Stimulated activated CD4-positive, alpha-beta T cell treated with anti-CD3 and anti-CD28 coated beads, Interleukin-2, amount 100 ng/mL, for 4 hours (primary cell): Measurements from ENCODE around the gene METAP2.
"Not testable (repeated sequence)": the region's sequence is repeated elsewhere in the genome, so short reads cannot be mapped to it uniquely, and the experiment has no call there.

Source experiments
- DNase-seq: peaks from one replicate; pipeline ENCODE4 v3.0.0-alpha.2; 2020; ENCODE audit warnings: low read depth

The METAP2 gene

DNA sequence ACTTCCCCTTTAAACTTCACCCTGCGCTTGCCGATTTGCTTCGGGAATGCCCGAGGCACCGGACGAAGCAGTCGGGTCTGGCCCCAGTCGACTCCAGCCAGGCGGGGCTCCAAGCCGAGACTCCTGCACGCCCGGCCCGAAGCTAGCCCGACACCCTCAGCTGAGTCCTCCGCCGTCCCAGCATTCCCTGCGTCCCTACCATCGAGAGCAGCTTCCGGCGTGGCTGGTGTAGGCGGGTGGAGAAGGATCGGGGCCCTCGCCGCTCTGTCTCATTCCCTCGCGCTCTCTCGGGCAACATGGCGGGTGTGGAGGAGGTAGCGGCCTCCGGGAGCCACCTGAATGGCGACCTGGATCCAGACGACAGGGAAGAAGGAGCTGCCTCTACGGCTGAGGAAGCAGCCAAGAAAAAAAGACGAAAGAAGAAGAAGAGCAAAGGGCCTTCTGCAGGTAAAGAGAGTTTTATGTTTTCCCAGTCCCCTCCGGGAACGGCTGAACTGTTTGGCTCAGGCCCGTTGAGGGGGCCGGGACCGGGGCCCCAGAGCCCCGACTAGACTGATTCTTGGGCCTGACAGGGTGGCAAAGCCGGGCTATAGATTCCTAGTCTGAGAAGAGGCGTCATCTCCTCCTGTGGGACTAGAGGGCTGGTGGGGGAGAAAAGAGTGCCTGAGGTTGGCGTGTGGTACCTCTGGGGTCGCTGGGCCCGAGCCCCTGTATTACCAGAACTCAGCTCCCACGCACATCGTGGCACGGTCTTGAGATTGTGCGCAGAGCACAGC is at the start of gene METAP2:
Gene METAP2 (plus strand): TSS at position 269 of the 776 bp plus-strand sequence. CDS start 28 bp downstream, at position 297.
- peak; percentile 90 for DNase-seq

DNA sequence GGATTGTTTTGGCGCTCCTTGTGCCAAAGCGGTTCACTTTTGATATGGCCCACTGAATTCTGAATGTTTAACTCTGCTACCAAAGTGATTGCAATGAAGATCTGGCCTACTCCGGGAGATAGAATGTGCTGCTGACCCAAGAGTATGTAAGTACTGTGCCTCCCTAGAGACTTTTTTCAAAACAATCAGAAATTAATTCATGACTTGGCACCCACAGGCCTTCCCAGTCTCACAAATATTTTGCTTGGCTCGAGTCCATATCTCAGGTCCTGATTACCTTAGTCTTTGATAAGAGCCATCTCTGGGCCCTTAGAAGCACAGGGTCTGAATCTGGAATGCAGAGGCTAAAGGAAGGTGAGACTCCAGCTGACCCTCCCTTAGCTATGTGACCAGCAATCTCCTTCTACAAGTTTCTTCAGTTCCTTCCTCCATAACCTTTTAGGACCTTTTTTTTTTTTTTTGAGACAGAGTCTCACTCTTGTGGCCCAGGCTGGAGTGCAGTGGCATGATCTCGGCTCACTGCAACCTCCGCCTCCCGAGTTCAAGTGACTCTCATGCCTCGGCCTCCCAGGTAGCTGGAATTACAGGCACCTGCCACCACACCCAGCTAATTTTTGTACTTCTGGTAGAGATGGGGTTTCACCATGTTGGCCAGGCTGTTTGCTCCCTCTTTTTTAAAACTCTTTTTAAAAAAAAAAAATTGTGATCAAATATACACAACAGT is 49.5 kb upstream of the METAP2 start:
- no peak for DNase-seq

DNA sequence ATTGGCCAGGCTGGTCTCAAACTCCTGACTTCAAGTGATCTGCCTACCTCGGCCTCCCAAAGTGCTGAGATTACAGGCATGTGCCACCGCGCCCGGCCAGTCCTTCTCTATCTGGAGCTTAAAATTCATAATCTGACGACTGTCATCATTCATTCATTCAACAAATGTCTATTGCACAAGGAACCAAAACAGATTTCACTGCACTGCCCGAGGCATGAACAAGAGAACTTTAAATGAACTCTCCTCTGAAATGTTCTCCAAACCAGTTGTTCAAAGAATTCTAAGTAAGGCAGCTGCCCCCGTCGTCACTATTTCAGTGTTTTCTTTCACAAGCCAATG is 44.8 kb upstream of the METAP2 start:
- DNase-seq = no peak

DNA sequence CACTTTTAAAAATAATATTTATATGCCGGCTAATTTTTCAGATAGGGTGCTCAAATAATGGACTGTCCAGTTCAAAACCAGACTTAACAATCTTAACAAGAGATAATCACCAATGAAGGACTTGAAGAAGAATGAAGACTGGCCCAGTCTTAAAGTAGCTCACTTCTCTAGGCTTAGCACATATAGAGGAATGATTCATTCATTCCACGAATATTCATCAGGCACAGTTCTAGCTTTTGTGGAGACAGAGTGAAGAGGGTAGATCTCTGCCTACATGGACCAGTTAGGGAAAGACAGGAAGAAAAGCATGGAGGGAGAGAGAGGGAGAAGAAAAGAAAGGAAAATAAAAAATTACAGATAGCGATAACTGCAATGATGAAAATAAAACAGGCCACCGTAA is 42.8 kb upstream of the METAP2 start:
- DNase-seq = no peak

DNA sequence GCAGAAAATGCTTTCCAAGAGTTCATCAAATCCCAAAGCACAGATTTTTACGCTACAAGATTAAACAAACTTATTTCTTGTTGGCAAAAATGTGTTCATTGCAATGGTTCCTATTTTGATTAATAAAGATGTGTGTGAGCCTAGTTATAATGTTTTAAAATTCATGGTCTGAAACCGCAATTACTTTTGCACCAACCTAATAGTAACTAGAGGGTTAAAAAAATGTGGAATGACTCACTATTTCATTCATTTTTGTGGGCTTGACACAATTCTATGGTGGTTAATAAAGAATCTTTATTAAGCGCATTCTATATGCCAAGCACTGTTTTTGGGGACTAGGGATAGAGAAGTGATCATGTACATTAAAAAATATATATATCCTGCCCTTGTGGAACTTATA is 38.6 kb upstream of the METAP2 start:
- no peak for DNase-seq

DNA sequence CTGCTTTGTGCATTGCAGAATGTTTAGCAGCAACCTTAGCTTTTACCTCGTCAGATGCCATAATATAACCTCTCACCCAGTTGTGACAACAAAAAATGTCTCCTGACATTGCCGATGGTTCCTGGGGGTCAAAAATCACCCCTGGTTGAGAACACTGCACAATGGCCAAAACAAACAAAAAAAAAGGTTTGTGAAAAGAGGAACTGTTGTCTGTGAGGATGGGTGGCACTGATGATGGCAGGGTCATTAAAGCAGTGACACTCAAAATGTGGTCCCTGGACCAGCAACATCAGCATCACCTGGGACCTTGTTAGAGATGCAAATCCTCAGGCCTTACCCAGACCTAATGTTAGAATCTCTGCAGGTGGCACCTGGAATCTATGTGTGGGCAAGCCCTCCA is 36.4 kb upstream of the METAP2 start:
- DNase-seq = no peak

DNA sequence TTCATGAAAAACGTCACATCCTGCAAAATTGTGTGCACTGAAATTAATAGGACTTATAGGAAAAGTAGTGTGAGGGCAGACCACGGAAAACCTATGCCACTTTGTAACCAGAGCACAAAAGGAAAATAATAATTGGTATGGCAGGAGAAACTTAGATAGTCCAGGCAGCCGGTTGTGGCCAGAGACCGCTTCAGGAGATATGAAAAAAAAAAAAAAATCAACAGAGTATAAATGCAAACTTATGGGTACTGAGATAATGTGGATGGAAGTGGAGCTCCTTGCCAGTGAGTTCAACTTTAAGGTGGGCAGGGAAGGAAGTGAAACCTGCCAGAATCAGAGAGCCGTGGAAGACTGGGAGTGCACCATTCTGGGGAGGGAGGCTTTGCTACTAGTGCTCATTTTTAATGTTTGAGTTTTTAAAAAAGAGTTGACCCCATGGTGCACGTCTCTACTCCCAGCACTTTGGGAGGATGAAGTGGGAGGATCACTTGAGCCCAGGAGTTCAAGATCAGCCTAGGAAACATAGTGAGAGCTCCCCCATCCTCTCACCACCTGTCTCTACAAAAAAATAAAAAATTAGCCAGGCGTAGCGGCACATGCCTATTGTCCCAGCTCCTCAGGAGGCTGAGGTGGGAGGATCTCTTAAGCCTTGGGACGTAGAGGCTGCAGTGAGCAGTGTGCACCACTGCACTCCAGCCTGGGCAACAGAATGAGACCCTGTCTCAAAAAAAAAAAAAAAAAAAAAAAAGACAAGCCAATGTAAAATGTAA is 34.3 kb upstream of the METAP2 start:
- DNase-seq = no peak

DNA sequence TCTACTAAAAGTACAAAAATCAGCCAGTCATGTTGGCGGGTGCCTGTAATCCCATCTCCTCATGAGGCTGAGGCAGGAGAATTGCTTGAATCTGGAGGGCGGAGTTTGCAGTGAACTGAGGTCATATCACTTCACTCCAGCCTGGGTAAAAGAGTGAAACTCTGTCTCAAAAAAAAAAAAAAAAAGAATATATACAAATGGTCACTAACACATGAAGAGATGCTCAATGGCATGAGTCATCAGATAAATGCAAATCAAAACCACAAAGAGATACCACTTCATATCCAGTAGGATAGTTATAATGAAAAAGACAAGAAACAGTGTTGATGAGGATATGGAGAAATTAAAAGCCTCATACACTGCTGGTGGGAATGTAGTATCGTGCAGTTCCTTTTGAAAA is 33.6 kb upstream of the METAP2 start:
- no peak for DNase-seq

DNA sequence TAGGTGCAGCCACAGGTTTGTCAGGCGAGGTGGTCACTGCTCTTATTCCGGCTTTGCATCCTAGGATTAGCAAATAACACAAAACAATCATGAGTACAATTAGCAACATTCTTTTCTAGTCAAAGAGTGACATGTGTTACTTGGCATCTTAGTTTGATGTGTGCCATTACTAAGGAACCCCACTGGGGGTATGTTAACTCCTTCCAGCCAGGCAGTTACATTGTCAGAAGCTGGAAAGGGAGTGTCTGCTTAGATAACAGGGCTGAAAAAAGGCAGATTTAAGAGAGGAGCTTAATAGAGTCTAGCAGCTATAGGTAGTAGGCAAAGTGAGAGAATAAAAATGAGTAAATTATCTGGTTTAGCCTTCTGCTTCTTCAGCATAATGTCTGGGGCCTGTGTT is 30.5 kb upstream of the METAP2 start:
- no peak for DNase-seq

DNA sequence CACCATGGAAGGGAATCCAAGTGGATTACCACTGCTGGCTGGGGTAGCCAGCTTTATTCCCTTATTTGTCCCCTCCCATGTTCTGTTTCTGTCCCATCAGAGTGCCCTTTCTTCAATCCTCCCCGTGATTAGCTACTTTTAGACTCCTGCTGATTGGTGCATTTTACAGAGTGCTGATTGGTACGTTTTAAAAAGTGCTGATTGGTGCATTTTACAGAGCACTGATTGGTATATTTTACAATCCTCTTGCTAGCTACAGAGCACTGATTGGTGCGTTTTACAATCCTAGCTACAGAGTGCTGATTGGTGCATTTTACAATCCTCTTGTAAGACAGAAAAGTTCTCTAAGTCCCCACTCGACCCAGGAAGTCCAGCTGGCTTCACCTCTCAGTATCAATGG is 28.9 kb upstream of the METAP2 start:
- not testable (repeated sequence) for DNase-seq

DNA sequence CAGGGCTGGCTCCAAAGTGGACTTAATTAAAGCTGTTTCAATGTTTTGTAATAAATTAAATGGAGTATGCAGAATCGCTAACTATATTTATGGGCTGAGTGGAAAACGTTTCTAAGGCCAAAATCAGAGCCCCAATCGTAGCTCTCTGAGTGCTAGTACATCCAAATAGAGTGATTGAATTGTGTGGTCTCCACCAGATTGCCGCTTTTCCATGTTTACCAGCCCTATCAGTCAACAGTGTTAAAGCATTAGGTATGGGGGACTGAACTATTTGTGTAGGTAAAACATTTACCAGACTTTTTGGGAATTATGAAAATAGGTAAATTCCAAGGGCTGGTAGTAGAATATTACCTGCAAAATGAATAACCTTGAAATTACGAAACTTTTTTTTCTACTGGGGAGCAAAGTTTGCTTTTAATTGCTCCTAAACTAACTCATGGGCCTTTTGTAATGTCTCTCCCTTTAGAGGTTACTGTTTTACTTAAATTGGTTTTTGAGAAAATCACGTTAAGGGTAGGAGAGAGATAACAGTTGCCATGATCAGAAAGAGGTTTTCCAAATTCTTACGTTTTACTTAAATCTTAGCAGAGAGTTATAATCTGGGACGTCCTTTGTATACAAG is 28.0 kb upstream of the METAP2 start:
- no peak for DNase-seq

DNA sequence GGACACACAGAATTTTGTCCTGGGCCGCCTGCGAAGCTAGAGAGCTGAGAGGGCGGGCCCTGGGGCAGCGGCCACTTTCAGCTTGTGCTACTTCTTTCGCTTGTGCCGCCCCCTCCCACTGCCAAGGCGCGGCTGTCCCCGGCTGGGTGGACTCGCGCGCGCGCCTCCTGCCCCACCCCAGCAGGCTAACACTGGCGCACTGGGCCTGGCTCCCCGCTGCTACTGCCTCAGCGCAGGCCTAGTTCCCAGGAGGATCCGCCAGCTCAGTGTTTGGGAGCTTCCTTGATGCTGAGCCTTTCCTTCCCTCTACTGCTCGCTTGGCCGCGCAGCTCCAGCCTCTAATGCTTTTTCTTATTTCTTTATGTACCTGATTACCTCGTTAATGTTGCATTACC is 27.4 kb upstream of the METAP2 start:
- no peak for DNase-seq

DNA sequence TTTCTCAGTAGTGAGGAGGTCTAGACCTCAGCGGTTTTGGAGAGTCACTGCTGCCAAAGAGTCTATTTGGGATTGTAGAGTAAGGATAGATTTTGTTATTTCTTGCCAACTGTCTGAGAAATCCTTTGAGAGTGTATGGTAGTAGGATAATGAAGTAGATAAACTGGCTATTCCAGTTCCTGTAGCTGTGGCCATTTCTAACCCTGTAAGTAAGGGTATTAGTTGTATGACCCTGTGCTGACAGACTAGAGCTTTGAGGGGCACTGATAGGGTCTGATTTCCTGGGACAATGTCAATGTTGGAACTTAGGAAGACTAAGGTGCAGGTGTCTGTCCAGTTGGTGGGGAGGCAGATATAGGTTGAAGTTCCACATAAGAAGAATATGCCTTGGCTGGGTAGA is 24.3 kb upstream of the METAP2 start:
- not testable (repeated sequence) for DNase-seq

DNA sequence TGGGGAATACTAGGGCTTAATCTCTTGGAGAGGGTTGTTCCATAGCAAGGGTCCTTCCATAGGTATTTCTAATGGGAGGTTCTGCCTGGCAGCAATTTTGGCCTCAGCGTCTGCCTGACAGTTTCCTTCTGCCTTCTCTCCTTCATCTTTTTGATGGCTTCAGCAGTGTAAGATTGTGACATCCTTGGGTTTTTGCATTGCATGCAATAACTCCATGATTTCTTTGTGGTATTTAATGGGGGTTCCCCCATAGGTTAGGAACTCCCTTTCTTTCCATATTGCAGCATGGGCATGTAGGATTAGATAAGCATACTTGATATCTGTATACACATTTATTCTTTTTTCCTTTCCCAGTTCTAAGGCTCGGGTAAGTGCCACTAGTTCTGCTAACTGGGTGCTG is 21.5 kb upstream of the METAP2 start:
- DNase-seq = not testable (repeated sequence)

DNA sequence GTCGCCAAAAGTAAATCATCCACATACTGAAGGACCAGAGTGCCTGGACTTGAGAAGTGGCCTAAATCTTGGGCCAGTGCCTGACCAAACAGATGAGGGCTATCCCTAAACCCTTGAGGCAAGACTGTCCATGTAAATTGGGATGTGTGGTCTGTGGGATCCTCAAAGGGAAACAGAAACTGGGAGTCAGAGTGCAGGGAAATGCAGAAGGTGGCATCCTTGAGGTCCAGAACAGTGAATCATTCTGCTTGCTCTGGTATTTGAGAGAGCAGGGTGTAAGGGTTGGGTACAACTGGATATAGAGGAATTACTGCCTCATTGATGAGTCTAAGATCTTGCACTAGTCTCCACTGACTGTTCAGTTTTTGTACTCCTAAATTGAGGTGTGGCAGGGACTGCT is 20.1 kb upstream of the METAP2 start:
- not testable (repeated sequence) for DNase-seq

DNA sequence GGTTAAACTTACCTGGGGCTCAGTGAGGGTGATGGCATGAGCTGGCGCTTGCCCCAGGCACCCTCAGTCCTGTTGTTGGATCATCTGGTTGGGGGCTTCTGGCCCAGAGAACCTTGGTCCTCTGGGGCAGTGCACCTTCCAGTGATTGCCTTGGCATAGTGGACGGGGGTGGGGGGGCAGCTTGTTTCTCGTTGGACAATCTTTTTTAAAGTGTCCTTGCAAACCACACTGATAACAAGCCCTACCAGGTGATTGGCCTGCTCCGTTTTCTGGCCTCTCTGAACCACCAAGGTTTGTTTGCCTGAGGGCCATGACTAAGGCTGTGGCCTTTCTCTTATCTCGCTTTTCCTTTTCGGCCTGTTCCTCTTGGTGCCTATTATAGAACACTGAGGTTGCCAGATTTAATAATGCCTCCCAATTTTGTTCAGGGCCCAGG is 19.2 kb upstream of the METAP2 start:
- DNase-seq = not testable (repeated sequence)

DNA sequence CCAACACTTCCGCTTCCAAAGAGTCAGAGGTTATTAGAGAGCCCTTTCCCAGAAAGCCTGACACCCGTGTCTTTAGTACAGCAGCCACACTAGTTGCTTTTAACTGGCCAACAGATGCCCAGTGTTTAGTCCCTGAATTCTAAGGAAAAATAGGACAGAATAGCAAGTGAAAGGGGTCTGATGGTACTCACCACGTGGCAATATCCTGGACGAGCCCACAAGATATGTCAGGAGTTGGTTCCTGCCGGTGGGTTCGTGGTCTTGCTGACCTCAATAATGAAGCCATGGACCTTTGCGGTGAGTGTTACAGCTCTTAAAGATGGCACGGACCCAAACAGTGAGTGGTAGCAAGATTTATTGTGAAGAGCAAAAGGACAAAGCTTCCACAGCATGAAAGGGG is 16.3 kb upstream of the METAP2 start:
- not testable (repeated sequence) for DNase-seq

DNA sequence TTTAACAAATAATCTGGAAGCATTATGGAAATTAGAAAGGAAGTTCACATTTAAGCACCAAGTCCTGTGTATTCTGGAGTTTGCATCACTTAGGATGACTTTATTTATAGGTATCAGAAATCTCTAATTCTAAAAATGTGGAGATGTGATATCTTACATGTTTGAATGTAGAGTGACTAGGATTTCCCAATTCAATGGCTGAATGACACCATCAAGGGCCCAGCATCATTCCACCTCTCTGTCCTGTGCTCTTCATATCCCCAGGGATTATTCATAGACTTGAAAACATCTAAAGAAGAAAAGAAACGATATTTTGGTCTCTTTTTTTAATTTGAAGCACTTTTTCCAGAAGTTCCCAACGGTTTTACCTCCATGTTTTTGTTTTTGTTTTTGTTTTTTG is 15.2 kb upstream of the METAP2 start:
- no peak for DNase-seq

DNA sequence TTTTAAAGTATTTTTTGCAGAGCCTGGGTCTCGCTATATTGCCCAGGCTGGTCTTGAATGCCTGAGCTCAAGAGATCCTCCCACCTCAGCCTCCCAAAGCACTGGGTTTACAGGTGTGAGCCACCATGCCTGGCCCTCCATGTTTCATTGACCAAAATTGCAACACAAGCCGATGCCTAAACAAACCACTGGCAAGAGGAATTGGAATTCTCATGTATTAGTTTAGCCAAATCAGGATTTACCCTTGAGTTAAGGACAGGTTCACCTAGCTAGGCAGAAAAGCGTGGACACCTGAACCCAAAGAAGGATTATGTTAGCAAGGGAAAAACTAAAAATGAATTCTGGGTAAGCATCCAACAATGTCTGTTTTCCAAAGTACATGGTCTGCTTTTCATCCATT is 14.6 kb upstream of the METAP2 start:
- DNase-seq = no peak

DNA sequence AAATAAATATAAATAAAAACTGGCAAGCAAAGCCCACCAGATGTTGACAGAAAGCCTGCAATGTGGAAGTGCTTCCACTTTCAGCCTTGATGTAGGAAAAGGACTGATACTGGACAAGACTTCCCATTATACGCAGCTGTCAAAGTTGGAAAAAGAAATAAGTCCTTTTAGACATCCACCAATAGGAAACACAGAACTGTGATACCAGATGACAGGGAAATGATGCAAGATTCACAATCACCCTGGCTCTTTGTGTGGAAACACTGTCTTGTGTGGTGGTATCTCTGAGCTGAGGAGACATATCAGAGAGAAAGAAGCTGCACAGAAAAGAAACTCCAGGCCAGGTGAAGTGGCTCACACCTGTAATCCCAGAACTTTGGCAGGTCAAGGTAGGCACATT is 13.8 kb upstream of the METAP2 start:
- no peak for DNase-seq

DNA sequence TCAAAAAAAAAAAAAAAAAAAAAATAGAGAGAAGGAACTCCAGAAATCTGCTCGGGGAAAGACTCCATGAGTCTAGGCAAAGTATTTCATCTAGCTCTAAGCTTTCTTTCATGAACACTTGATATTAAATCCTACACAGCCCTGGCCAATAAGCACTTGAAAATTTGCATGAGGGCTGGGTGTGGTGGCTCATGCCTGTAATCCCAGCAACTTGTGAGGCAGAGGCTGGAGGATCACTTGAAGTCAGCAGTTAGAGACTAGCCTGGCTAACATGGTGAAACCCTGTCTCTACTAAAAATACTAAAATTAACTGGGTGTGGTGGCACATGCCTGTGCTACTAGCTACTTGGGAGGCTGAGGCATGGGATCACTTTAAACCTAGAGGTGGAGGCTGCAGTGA is 13.1 kb upstream of the METAP2 start:
- DNase-seq = no peak

DNA sequence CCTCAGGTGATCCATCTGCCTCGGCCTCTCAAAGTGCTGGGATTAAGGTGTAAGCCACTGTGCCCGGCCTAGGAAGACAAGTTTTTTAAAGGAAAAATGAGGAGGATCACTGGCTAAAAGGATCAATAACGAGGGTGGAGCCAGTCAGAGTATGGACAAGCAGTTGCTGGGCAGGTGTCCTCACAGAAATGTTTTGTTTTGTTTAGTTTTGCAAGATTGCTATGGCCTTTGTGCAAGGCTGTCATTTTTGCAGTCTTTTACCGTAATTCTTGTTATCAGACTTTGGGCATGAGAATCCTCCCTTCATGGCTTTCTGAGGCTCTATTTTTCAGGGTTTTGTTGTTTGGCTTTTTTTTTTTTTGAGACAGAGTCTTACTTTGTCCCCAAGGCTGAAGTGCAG is 11.9 kb upstream of the METAP2 start:
- no peak for DNase-seq

DNA sequence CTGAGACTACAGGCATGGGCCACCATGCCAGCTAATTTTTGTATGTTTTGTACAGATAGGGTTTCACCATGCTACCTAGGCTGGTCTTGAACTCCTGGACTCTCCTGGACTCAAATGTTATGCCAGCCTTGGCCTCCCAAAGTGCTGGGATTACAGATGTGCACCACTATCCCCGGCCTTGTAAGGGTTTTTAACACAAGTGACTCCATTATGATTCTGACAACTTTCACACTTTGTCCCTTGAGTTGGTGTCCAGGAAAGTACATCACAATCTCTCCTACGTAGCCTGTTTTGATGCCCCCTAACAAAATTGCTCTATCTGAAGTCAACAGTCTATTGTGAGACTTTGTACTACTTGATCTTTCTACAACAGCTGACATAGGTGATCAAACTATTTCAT is 11.4 kb upstream of the METAP2 start:
- no peak for DNase-seq
